GM21528 (cell line): ENCODE data around the gene KEAP1.

Experiments
- ATAC-seq: cut with Tn5 transposase; IDR thresholded peaks from one replicate; pipeline ENCODE4 v1.9.1; 2021; ENCODE audit warnings: mild to moderate bottlenecking, moderate library complexity; ENCODE audit not compliant: unreplicated experiment, low FRiP score

The KEAP1 gene

DNA sequence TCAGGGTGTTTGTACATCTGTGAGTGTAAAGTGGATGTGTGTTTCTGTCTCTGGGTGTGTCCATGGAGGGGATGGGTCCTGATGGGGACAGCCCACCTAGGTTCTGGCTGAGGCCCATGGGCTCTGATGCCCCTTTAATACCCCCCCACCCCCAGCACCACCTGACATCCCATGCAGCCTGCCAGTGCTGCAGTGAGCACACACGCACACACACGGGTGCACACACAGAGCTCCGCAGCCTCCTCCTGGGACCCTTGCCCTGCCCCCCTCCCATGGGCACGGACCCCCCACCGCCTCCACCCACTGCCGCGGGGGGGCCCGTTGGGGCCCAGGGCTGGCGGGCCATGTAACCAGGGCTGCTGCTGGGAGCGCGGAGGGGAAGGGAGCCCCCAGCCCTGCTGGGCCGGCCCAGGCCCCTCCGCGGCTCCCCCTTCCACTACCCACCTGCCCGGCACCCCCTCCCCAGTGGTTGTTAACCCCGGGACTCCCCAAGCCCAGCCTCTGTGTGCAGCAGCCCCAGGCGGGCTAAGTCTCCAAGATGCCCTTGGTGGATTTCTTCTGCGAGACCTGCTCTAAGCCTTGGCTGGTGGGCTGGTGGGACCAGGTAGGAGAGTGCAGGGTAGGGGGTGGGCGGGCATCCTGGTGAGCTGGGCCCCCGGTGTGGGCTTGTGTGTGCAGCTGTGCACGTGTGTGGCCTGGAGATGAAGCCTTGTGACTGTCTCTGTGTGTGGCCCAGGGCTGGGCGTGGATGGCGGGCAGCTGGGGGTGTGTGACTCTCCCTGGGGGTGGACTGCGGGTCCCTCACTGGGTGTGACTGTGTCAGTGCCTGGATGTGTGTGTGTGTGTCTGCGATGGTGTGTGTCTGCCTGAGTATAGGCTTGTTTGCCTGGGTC, 50.2 kb downstream of the KEAP1 start:
- no peak for ATAC-seq

DNA sequence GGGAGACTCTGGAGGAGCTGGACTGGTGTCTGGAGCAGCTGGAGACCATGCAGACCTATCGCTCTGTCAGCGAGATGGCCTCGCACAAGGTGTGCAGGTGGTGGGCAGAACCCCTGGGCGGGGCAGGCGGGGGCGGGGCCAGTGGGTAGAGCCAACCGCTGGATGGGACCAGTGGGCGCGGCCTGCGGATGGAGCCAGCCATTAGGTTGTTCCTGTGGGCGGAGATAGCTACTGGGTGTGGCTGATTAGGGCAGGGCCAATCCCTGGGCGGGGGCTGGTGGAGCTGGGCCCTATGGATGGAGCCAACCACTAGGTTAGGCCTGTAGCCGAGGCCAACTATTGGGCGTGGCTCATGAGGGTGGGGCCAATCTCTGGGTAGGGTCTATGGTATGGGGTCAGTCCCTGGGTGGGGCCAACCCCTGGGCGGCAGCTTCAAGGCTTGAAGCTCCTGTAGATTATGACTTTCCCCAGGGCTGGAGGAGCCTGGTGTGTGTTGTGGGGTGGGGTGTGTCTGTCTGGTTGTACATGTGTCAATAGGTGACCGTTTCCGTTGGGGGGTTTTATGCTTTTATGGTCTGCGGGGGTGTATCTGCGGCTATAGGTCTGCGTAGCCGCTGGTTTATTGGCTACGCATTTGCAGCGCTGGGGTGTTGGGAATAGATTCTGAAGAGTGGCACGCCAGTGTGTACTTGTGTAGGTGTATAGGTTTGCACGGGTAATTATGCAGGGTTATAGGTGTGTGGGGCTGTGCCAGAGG, 52.1 kb downstream of the KEAP1 start:
- ATAC-seq, result no peak

DNA sequence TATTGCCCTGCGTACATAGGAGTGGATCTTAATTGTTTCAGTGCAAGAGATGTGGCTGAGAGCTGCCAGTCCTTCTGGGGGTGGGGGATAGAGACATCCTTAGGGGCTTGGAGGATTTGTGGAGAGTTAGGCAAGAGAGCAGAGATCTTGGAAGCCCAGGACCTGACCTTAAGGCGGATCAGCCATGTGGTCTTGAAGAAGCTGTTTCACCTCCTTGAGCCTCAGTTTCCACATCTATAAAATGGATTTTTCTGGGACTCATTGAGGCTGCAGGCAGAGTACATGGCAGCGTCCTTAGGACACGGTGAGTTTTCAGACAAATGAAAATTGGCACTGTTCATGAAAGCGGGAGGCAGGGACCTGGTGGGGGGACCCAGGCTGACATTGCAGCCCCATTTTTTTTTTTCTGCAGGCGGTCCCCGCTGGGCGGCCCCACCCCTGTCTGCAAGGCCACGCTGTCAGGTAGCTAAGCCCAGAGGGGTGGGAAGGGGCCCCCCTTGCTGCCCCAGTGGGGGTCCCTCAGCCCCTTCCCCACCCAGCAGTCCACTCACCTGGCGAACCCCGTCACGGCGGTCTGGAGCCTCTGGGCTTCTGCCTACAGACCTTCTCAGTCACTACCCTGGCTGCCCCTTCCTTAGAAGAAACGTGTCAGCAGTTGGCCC, 52.8 kb downstream of the KEAP1 start:
- ATAC-seq, result no peak

DNA sequence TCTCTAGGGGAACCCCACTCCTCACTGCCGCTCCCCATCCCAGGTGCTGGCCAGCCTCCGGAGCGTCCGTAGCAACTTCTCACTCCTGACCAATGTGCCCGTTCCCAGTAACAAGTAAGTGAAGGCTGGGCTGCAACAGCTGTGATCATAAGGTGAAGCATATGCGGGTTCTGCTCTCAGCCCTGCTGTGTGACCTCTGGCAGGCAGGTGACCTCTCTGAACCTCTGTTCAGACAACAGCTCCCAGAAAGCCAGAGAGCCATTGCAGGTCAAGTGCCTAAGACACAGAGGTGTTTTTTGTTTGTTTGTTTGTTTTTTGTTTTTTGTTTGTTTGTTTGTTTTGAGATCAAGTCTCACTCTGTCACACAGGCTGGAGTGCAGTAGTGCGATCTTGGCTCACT, 54.1 kb downstream of the KEAP1 start:
- ATAC-seq, result no peak

DNA sequence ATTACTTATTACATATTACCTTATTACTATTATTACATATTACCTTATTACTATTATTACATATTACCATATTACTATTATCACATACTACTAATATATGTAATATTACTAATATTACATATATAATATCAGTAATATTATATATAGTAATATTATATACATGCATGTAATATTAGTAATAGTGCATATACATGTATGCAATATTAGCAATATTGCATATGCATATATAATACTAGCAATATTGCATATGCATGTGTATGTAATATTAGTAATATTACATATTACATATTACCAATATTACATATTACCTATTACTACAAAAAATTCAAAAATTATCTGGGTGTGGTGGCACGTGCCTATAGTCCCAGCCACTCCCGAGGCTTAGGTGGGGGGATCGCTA, 60.5 kb downstream of the KEAP1 start:
- ATAC-seq, result no peak

DNA sequence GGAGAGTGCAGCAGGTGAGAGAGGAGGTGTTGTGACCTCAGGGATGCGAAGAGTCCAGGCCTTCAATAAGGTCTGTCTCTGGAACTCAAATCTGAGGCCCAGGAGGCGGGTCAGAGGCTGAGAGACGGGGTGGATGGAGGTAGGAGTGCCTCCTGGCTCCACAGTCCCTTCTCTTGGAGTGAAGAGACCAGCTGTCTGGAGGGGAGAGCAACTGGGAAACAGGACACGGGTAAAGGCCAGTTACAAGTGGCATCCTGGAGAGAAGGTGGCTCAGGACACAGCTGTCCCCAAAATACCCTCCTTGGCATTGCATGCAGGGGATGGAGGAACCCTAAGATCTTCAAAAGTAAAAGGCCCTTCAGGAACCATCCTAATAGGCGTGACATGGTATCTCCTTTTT, 63.6 kb downstream of the KEAP1 start:
- no peak for ATAC-seq
